ENCODE data around the gene TTC8.

DNA sequence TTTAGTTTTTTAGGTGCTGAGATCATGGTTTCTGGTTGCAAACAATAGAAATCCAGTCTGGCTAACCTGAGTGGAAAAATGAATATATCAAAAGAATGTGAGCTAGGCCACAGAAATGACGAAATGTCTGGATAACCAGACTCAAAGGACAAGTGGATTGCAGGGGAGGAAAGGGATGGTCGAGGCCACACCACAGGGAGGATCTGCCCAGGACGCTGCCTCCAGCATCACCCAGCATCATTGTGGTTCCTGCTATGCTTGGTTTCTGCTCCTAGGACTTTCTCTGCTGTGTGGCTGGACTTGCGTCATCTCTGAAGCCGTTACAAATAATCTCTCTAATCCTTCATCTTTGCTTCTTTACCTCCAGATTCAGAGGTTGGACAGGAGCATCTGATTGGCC lies 80.4 kb downstream of the TTC8 start:
- TF ChIP-seq, protein P1, sequence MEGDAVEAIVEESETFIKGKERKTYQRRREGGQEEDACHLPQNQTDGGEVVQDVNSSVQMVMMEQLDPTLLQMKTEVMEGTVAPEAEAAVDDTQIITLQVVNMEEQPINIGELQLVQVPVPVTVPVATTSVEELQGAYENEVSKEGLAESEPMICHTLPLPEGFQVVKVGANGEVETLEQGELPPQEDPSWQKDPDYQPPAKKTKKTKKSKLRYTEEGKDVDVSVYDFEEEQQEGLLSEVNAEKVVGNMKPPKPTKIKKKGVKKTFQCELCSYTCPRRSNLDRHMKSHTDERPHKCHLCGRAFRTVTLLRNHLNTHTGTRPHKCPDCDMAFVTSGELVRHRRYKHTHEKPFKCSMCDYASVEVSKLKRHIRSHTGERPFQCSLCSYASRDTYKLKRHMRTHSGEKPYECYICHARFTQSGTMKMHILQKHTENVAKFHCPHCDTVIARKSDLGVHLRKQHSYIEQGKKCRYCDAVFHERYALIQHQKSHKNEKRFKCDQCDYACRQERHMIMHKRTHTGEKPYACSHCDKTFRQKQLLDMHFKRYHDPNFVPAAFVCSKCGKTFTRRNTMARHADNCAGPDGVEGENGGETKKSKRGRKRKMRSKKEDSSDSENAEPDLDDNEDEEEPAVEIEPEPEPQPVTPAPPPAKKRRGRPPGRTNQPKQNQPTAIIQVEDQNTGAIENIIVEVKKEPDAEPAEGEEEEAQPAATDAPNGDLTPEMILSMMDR (IDR thresholded peaks at IDR 0.05): no peak
- no peak for TF ChIP-seq EP300 (IDR thresholded peaks at IDR 0.05)
